Measurements from ENCODE around the gene MOB3A.

Gene MOB3A

GRCh38 chr19:2057484-2058469, 38.3 kb downstream of the MOB3A start:
- peaks cover 43% of the 10 kb centered on the region for H3K4me1 ChIP-seq (ENCODE audit: insufficient read depth, low read length)
- H3K9me3 ChIP-seq (ENCODE audit: insufficient read depth, low read length, severe bottlenecking), result no peaks in the 10 kb centered on the region
- peaks cover 12% of the 10 kb centered on the region for H3K79me2 ChIP-seq (ENCODE audit: insufficient read depth, low read length)
- no peak overlapping the region for H3K4me3 ChIP-seq (ENCODE audit: low read depth in 1 of 2, low read length in 2 of 2)
- ATAC-seq (ENCODE audit: insufficient read depth, low read depth), result no peak
- no peaks in the 10 kb centered on the region for H3K27me3 ChIP-seq (ENCODE audit: insufficient read depth, low read length, poor library complexity)
- TF ChIP-seq EZH2 (IDR thresholded peaks at IDR 0.05; ENCODE audit: borderline replicate concordance, low read depth, low read length, severe bottlenecking), result no peak
- no peak for TF ChIP-seq CTCF (IDR thresholded peaks at IDR 0.05; ENCODE audit: borderline replicate concordance, extremely low read depth, low read length, poor library complexity, severe bottlenecking)
- no peaks in the 10 kb centered on the region for H4K20me1 ChIP-seq (ENCODE audit: insufficient read depth, low read length)
- H2AFZ ChIP-seq (ENCODE audit: low read depth, low read length), result no peak overlapping the region
- peak overlapping the region; percentile 22; the same call in 1 of the 2 replicates for H3K27ac ChIP-seq (ENCODE audit: low read length)
- no peaks in the 10 kb centered on the region for H3K36me3 ChIP-seq (ENCODE audit: insufficient read depth, low read length)
- no peak overlapping the region for H3K4me2 ChIP-seq (ENCODE audit: insufficient read depth, low read length)
- no peak overlapping the region for H3K9ac ChIP-seq (ENCODE audit: low read depth, low read length)
- DNase-seq, result no peak

- H2AFZ ChIP-seq (ENCODE audit: low read depth, low read length), result no peak overlapping the region
- H3K4me1 ChIP-seq (ENCODE audit: insufficient read depth, low read length), result peaks cover 43% of the 10 kb centered on the region
- DNase-seq, result no peak
- H3K4me3 ChIP-seq (ENCODE audit: low read depth in 1 of 2, low read length in 2 of 2), result no peak overlapping the region; a peak in 1 of 4 replicates
- no peaks in the 10 kb centered on the region for H3K9me3 ChIP-seq (ENCODE audit: insufficient read depth, low read length, severe bottlenecking)
- ATAC-seq (ENCODE audit: insufficient read depth, low read depth), result no peak
- H3K27me3 ChIP-seq (ENCODE audit: insufficient read depth, low read length, poor library complexity), result no peaks in the 10 kb centered on the region
- H3K4me2 ChIP-seq (ENCODE audit: insufficient read depth, low read length), result peak overlapping the region; percentile 43; the same call in 1 of the 2 replicates
- H3K36me3 ChIP-seq (ENCODE audit: insufficient read depth, low read length), result no peaks in the 10 kb centered on the region
- peak overlapping the region; percentile 64 for H3K27ac ChIP-seq (ENCODE audit: low read length)
- TF ChIP-seq EZH2 (IDR thresholded peaks at IDR 0.05; ENCODE audit: borderline replicate concordance, low read depth, low read length, severe bottlenecking) (no peak), CTCF (IDR thresholded peaks at IDR 0.05; ENCODE audit: borderline replicate concordance, extremely low read depth, low read length, poor library complexity, severe bottlenecking) (no peak)
- H3K9ac ChIP-seq (ENCODE audit: low read depth, low read length), result no peak overlapping the region
- peaks cover 6% of the 10 kb centered on the region for H3K79me2 ChIP-seq (ENCODE audit: insufficient read depth, low read length)
- no peaks in the 10 kb centered on the region for H4K20me1 ChIP-seq (ENCODE audit: insufficient read depth, low read length)
Observed at GRCh38 chr19:2056837-2057192, 39.3 kb downstream of the MOB3A start.

GRCh38 chr19:2055931-2056836, 39.9 kb downstream of the MOB3A start:
- no peaks in the 10 kb centered on the region for H3K36me3 ChIP-seq (ENCODE audit: insufficient read depth, low read length)

More at GRCh38 chr19:2055931-2056836, 39.9 kb downstream of the MOB3A start:
- DNase-seq (peak; percentile 65), ATAC-seq (ENCODE audit: insufficient read depth, low read depth) (no peak)
- H3K27ac ChIP-seq (ENCODE audit: low read length), result peak overlapping the region; percentile 65
- no peak overlapping the region for H2AFZ ChIP-seq (ENCODE audit: low read depth, low read length)
- peak overlapping the region; percentile 16; the same call in 1 of the 2 replicates for H3K9ac ChIP-seq (ENCODE audit: low read depth, low read length)
- no peak for TF ChIP-seq CTCF (IDR thresholded peaks at IDR 0.05; ENCODE audit: borderline replicate concordance, extremely low read depth, low read length, poor library complexity, severe bottlenecking)
- no peak for TF ChIP-seq EZH2 (IDR thresholded peaks at IDR 0.05; ENCODE audit: borderline replicate concordance, low read depth, low read length, severe bottlenecking)
- no peaks in the 10 kb centered on the region for H4K20me1 ChIP-seq (ENCODE audit: insufficient read depth, low read length)
- no peaks in the 10 kb centered on the region for H3K9me3 ChIP-seq (ENCODE audit: insufficient read depth, low read length, severe bottlenecking)
- H3K79me2 ChIP-seq (ENCODE audit: insufficient read depth, low read length), result peaks cover 6% of the 10 kb centered on the region
- H3K4me2 ChIP-seq (ENCODE audit: insufficient read depth, low read length), result 0 out of 2 replicates have a peak overlapping the region, but pooled peaks have one; percentile 37
- peaks cover 48% of the 10 kb centered on the region for H3K4me1 ChIP-seq (ENCODE audit: insufficient read depth, low read length)
- H3K4me3 ChIP-seq (ENCODE audit: low read depth in 1 of 2, low read length in 2 of 2), result no peak overlapping the region
- H3K27me3 ChIP-seq (ENCODE audit: insufficient read depth, low read length, poor library complexity), result no peaks in the 10 kb centered on the region

Measured in DND-41 (cell line).